ENCODE data around the gene ST3GAL3. TPM values are rescaled to one million over a fixed set of nuclear protein-coding genes. Genes with fewer than 3 reads are reported as not detected.

Gene ST3GAL3
- total and polyA plus RNA-seq, 2 experiments from 2014 or later = 4.5 to 7.0 TPM

DNA sequence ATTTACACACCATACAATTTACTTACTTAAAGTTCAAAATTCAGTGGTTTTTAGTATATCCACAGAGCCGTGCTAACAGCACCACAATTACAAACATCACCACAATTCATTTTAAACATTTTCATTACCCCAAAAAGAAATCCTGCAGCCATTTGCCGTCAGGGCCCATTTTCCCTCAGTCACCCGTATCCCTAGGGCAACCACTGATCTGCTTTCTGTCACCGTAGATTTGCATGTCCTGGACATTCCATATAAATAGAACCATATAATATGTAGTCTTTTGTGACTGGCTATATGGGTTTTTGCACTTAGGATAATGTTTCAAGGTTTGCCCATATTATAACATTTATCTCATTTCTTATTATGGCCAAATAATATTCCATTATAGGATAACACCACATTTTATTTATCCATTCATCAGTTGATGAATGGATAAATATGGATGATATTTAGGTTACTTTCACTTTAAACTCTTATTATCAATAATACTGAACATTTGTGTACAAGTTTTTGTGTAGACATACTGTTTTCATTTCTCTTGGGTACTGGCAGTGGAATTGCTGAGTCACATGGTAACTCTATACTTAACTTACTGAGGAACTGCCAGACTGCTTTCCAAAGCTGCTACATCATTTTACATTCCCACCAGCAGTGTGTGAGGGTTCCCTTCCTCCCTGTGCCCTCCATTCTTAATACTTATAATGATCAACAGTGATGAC lies 68.9 kb downstream of the ST3GAL3 start:
- no peak overlapping the region for H3K4me3 Mint-ChIP-seq
- H3K9me3 Mint-ChIP-seq = peaks cover 20% of the 10 kb centered on the region; the same call in 2 of the 3 replicates
- Histone ChIP-seq H4K20me1 (replicated peaks; ENCODE audit: insufficient read depth) (no peaks in the 10 kb centered on the region), H3K27me3 (ENCODE audit: insufficient read depth) (no peaks in the 10 kb centered on the region), H3K9me2 (ENCODE audit: insufficient read depth) (0 out of 2 replicates have a peak, but pooled peaks cover 4% of the 10 kb centered on the region), H3K36me3 (ENCODE audit: insufficient read depth) (peaks cover 5% of the 10 kb centered on the region; the same call in 1 of the 2 replicates), H3K27ac (ENCODE audit: low read depth) (no peak overlapping the region), H2AFZ (no peak overlapping the region), H3F3A (replicated peaks; ENCODE audit: low read depth) (no peaks in the 10 kb centered on the region), H3K79me2 (replicated peaks; ENCODE audit: insufficient read depth) (no peaks in the 10 kb centered on the region), H3K4me2 (no peak overlapping the region), H3K4me3 (no peak overlapping the region), H3K4me1 (ENCODE audit: insufficient read depth) (no peaks in the 10 kb centered on the region; the same call in 1 of the 2 replicates)
- TF ChIP-seq, protein P1, sequence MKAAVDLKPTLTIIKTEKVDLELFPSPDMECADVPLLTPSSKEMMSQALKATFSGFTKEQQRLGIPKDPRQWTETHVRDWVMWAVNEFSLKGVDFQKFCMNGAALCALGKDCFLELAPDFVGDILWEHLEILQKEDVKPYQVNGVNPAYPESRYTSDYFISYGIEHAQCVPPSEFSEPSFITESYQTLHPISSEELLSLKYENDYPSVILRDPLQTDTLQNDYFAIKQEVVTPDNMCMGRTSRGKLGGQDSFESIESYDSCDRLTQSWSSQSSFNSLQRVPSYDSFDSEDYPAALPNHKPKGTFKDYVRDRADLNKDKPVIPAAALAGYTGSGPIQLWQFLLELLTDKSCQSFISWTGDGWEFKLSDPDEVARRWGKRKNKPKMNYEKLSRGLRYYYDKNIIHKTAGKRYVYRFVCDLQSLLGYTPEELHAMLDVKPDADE (IDR thresholded peaks at IDR 0.05) = no peak
- TF ChIP-seq CREB1 (CRISPR knock-in tag; IDR thresholded peaks at IDR 0.05; ENCODE audit: low read depth) (no peak), EZH2 (IDR thresholded peaks at IDR 0.05; ENCODE audit: low read depth, unreplicated experiment) (no peak), STAT1 (IDR thresholded peaks at IDR 0.05; ENCODE audit: unreplicated experiment) (no peak), NANOG (IDR thresholded peaks at IDR 0.05; ENCODE audit: borderline replicate concordance) (no peak), JUNB (IDR thresholded peaks at IDR 0.05; ENCODE audit: unreplicated experiment) (no peak), ZNF331 (CRISPR knock-in tag; IDR thresholded peaks at IDR 0.05; ENCODE audit: low read depth) (no peak)
- TF ChIP-seq, protein P2, sequence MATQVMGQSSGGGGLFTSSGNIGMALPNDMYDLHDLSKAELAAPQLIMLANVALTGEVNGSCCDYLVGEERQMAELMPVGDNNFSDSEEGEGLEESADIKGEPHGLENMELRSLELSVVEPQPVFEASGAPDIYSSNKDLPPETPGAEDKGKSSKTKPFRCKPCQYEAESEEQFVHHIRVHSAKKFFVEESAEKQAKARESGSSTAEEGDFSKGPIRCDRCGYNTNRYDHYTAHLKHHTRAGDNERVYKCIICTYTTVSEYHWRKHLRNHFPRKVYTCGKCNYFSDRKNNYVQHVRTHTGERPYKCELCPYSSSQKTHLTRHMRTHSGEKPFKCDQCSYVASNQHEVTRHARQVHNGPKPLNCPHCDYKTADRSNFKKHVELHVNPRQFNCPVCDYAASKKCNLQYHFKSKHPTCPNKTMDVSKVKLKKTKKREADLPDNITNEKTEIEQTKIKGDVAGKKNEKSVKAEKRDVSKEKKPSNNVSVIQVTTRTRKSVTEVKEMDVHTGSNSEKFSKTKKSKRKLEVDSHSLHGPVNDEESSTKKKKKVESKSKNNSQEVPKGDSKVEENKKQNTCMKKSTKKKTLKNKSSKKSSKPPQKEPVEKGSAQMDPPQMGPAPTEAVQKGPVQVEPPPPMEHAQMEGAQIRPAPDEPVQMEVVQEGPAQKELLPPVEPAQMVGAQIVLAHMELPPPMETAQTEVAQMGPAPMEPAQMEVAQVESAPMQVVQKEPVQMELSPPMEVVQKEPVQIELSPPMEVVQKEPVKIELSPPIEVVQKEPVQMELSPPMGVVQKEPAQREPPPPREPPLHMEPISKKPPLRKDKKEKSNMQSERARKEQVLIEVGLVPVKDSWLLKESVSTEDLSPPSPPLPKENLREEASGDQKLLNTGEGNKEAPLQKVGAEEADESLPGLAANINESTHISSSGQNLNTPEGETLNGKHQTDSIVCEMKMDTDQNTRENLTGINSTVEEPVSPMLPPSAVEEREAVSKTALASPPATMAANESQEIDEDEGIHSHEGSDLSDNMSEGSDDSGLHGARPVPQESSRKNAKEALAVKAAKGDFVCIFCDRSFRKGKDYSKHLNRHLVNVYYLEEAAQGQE (IDR thresholded peaks at IDR 0.05; ENCODE audit: unreplicated experiment) = no peak
- TF ChIP-seq, protein P3, sequence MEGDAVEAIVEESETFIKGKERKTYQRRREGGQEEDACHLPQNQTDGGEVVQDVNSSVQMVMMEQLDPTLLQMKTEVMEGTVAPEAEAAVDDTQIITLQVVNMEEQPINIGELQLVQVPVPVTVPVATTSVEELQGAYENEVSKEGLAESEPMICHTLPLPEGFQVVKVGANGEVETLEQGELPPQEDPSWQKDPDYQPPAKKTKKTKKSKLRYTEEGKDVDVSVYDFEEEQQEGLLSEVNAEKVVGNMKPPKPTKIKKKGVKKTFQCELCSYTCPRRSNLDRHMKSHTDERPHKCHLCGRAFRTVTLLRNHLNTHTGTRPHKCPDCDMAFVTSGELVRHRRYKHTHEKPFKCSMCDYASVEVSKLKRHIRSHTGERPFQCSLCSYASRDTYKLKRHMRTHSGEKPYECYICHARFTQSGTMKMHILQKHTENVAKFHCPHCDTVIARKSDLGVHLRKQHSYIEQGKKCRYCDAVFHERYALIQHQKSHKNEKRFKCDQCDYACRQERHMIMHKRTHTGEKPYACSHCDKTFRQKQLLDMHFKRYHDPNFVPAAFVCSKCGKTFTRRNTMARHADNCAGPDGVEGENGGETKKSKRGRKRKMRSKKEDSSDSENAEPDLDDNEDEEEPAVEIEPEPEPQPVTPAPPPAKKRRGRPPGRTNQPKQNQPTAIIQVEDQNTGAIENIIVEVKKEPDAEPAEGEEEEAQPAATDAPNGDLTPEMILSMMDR (conservative IDR thresholded peaks at IDR 0.05; ENCODE audit: low read depth in 2 of 2) = no peak
- TF ChIP-seq, protein P4, sequence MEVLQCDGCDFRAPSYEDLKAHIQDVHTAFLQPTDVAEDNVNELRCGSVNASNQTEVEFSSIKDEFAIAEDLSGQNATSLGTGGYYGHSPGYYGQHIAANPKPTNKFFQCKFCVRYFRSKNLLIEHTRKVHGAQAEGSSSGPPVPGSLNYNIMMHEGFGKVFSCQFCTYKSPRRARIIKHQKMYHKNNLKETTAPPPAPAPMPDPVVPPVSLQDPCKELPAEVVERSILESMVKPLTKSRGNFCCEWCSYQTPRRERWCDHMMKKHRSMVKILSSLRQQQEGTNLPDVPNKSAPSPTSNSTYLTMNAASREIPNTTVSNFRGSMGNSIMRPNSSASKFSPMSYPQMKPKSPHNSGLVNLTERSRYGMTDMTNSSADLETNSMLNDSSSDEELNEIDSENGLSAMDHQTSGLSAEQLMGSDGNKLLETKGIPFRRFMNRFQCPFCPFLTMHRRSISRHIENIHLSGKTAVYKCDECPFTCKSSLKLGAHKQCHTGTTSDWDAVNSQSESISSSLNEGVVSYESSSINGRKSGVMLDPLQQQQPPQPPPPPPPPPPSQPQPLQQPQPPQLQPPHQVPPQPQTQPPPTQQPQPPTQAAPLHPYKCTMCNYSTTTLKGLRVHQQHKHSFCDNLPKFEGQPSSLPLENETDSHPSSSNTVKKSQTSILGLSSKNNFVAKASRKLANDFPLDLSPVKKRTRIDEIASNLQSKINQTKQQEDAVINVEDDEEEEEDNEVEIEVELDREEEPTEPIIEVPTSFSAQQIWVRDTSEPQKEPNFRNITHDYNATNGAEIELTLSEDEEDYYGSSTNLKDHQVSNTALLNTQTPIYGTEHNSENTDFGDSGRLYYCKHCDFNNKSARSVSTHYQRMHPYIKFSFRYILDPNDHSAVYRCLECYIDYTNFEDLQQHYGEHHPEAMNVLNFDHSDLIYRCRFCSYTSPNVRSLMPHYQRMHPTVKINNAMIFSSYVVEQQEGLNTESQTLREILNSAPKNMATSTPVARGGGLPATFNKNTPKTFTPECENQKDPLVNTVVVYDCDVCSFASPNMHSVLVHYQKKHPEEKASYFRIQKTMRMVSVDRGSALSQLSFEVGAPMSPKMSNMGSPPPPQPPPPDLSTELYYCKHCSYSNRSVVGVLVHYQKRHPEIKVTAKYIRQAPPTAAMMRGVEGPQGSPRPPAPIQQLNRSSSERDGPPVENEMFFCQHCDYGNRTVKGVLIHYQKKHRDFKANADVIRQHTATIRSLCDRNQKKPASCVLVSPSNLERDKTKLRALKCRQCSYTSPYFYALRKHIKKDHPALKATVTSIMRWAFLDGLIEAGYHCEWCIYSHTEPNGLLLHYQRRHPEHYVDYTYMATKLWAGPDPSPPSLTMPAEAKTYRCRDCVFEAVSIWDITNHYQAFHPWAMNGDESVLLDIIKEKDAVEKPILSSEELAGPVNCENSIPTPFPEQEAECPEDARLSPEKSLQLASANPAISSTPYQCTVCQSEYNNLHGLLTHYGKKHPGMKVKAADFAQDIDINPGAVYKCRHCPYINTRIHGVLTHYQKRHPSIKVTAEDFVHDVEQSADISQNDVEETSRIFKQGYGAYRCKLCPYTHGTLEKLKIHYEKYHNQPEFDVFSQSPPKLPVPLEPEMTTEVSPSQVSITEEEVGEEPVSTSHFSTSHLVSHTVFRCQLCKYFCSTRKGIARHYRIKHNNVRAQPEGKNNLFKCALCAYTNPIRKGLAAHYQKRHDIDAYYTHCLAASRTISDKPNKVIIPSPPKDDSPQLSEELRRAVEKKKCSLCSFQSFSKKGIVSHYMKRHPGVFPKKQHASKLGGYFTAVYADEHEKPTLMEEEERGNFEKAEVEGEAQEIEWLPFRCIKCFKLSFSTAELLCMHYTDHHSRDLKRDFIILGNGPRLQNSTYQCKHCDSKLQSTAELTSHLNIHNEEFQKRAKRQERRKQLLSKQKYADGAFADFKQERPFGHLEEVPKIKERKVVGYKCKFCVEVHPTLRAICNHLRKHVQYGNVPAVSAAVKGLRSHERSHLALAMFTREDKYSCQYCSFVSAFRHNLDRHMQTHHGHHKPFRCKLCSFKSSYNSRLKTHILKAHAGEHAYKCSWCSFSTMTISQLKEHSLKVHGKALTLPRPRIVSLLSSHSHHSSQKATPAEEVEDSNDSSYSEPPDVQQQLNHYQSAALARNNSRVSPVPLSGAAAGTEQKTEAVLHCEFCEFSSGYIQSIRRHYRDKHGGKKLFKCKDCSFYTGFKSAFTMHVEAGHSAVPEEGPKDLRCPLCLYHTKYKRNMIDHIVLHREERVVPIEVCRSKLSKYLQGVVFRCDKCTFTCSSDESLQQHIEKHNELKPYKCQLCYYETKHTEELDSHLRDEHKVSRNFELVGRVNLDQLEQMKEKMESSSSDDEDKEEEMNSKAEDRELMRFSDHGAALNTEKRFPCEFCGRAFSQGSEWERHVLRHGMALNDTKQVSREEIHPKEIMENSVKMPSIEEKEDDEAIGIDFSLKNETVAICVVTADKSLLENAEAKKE (CRISPR knock-in tag; IDR thresholded peaks at IDR 0.05) = no peak
- H3K4me1 Mint-ChIP-seq = no peaks in the 10 kb centered on the region; the same call in 1 of the 3 replicates
- peaks cover 8% of the 10 kb centered on the region; the same call in 2 of the 3 replicates for H3K36me3 Mint-ChIP-seq (ENCODE audit: low read depth)
- H3K27ac Mint-ChIP-seq = no peak overlapping the region
- DNase-seq (ENCODE audit: low spot score) (no peak), ATAC-seq (no peak)
- H3K27me3 Mint-ChIP-seq (ENCODE audit: insufficient read depth, low read depth, poor library complexity) = peaks cover 4% of the 10 kb centered on the region

Measured in GM23338 (cell line).